NCI-H748 (cell line): ENCODE measurements around the gene DCDC2C.
A peak's percentile ranks its signal among the peaks of the same experiment; 100 is the strongest.

Experiments used
- DNase-seq: peaks from one replicate; lab custom pipeline; 2025; ENCODE audit not compliant: unreplicated experiment; lab: John Stamatoyannopoulos, UW

The DCDC2C gene

DNA sequence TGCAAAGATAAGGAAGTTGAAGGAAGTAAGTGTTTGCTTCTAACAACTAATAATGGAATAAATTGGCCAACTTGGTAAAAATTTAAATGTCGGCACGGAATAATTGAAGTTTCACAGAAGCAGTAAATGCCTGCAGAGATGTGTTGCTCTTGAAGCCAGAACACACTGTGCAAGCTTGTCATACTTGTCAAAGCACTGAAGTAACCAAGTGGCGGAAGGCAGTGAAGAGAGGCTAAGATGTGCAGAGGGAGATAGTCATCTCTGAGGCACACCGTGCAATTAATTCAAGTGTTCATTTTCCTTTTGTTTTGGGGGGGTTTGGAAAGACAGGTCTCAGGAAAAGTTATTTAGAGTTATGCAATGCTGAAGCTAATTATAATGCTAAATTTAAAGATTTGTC lies 5.2 kb downstream of the DCDC2C start:
- no peak for DNase-seq

DNA sequence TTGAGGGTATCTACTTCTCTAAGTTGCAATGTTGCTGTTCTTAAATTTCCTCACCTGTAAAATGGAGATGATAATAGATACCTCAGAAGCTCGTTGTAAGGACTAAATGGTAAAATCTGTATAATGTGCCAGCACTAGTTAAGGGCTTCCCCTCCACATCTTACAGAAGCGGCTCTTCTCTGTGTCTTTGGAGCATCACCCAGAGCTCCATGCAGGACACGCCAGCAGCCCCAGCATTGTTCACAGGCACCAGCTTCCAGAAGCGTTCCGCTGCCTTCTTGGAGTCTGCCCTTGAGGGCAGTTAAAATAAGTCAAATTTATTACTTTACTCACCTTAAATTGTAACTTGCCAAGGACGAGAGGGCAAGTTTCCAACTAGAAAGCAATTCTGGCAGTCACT lies 5.8 kb downstream of the DCDC2C start:
- no peak for DNase-seq

DNA sequence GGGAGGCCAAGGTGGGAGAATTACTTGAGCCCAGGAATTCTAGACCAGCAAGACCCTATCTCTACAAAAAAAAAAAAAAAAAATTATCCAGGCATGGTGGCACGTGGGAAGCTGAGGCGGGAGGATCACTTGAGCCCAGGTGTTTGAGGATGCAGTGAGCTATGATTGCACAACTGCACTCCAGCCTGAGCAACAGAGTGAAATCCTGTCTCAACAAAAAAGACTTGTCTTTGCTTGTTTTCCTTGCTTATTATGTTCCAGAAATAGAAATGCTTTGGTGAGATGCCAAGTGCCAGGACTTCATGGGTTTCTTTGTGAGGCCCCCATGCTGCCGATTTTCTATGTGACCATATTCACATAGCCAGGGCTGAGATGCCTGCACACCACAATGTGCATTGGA lies 9.0 kb downstream of the DCDC2C start:
- no peak for DNase-seq

DNA sequence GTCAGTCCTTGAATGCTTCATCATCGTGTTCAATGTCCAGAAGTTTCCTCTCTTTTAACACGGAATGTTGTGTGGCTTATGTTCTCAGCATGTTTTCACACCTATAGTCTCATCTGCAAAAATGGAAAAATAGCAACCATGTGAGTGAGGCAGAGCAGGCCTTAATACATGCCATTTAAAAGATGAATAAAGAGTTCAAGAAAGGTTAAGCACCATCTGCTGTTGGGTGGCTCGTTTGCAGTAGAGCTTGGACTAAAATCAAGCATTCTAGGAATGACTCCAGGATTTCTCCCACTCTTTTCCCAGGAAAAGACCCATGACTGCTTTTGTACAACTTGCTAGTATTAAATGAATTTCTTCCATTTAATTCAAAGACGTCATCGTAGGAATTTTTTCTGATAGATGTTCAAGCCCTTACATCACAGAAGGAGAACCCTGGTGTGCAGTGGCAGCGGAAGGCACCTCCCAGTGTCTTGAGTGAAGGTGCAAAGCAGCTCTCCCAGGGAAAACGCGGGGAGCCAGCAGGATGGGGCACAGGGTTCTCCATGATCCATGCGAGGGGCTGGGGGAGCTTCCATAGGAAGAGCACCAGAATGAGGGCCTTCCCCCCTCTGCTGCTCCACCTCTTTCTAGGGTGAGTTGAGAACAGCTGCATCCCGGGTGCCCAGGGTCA lies 9.6 kb downstream of the DCDC2C start:
- DNase-seq, result no peak

DNA sequence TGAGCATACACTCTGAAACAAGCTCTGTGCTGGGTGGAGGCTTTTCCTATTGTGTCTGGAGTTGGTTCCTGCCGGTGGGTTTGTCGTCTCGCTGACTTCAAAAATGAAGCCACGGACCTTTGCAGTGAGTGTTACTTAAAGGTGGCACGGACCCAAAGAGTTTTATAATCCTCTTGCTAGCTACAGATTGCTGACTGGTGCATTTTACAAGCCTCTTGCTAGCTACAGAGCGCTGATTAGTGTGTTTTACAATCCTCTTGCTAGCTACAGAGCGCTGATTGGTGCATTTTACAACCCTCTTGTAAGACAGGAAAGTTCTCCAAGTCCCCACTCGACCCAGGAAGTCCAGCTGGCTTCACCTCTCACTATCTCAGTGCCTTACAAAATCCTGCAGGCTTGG lies 15.3 kb downstream of the DCDC2C start:
- DNase-seq, result no peak

DNA sequence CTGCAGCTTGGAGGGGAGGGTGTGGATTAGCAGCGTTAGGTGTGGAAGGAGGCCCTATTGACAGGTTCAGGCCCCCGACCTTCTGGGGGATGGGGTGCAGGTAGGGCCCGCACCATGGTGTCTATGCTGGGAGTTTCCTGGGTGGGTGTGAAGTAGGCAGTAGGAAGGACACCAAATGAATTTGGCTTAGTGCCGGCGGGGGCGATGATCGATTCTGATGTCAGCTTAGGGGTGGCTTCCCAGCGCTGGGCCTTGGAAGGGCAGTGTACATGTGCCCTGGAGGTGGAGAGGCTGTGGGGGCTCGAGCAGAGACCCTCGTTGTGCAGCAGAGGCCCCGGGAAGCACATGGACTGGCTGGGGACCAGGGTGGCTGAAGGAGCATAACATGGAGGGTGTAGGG lies 21.6 kb downstream of the DCDC2C start:
- no peak for DNase-seq

DNA sequence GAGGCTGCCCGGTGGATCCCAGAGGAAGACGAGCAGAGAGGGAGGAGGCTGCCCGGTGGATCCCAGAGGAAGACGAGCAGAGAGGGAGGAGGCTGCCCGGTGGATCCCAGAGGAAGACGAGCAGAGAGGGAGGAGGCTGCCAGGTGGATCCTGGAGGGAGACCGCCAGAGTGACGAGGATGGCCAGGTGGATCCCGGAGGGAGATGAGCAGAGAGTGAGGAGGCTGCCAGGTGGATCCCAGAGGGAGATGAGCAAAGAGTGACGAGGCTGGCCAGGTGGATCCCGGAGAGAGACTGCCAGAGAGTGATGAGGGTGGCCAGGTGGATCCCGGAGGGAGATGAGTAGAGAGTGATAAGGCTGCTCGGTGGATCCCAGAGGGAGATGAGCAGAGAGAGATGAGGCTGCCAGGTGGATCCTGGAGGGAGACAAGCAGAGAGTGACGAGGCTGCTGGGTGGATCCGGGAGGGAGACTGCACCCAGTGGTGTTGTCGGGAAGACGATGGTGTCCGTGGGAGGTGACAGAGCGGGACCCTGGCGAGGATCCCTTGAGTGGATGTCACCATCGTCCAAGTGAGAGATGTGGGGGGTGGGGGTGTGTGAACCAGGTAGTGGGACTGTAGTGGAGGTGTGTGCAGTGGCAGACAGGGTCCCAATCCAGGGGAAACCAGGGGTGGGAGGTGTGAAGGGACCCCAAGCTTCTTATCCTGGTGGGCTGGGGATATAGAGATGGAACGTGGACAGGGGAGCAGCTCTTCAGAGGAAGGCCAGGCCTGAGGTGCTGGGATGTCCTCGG lies 22.3 kb downstream of the DCDC2C start:
- no peak for DNase-seq

DNA sequence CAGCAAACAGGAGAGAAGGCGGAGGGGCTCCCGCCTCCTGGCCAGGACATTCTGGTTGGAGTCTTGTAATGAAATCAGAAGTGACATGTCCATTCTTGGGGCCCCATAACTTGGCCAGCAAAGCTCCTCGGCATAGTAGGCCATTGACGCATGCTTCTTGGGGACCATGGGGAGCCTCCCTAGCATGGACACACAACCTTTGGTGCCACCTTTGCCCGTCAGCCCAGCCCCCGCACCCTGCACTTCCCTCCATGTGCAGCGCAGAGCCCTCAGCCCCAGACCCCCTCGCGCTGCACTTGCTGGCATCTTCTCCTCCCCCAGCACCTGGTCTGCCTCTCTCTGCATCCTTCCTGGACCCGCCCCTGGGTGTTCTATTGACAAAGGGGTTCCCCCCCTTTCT lies 23.1 kb downstream of the DCDC2C start:
- DNase-seq, result no peak

DNA sequence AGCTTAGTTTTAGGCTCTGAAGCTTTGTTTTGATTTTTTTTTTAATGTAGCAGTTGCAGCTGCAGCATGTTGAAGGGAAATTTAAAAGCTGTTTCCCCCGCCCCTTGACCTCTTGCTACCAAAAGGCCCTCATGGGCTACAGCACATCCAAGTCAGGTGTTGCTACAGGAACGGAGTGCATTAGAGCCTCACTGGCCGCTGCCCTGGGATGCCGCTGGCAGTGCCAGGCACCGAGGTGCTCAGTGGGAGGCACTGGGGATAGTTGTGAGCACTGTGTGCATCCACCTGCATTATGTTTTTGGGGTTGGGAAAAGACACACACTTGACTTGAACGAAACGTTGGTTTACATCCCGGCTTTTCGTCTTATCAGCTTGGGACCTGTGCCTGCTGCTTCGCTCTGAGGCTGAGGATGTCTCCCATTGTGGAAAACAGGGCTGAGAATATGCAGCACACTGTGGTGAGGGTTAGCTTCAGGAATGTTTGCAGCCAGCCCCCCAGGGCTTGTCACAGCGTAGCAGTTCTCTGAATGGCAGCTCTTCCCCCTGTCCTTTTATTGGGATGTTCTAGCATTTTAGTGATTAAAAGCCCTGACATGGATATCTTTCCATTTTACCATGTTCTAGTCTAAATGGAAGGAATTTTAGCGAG lies 24.1 kb downstream of the DCDC2C start:
- DNase-seq, result no peak

DNA sequence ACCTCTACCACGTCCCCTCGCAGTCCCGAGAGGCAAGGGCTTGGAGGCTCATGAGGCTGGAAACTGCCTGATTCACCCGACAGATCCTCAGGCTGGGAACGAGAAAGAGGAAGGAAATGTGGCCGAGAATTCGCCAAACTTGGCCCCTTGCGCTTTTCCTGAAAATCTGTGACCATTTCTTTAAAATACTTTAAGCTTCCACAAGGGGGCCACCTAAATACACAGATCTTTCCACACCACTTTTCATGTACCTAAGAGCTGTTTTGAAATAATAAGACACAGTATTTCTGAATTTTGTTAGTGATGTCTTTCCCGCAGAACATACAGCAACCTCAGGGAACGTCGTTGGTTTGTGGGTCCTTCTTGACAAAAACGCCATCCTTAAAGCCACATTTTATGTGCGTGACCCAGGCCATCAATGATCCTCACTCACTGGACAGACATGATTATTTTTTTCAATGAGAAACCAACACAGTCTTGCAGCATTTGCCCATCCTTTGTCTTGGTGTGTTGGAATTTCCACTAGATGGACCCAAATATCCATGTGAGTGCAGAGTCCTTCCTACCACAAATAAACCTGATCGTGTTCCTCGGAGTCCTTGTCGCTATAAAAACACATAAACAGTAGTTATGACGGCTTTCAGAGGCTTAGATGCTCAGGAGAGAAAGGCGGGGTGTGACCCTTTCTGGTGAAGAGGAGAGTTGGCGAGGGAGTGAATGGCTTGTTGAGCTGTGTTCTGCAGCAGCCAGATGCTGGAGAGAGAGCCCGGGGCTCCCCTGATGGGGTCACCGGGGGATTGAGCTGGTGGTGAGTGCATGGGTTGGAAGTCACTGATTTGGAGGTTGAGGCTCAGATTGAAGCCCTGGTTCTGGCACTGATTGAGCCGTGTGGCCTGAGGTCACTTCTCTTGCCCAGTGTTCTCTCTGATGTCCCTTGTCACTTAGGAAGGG lies 25.0 kb downstream of the DCDC2C start:
- DNase-seq, result peak; percentile 78

DNA sequence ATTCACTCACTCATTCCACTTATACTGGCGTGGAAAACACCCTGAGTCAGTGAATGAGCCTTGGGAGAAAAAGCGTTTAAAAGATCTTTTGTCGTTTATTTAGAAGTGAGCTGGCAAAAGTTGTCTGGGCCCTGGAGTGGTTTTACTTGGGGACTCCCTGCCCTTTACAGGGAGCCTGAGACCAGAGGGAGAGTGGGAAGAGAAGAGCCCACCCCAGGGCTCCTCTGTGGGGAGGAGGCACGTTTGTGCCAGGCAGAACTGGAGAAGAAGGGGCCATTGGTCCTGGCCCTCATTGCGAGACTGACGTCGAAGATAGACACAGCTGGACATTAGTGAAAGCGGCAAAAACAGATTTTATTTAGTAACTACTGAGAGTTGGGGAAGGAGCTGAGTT lies 25.7 kb downstream of the DCDC2C start:
- no peak for DNase-seq

DNA sequence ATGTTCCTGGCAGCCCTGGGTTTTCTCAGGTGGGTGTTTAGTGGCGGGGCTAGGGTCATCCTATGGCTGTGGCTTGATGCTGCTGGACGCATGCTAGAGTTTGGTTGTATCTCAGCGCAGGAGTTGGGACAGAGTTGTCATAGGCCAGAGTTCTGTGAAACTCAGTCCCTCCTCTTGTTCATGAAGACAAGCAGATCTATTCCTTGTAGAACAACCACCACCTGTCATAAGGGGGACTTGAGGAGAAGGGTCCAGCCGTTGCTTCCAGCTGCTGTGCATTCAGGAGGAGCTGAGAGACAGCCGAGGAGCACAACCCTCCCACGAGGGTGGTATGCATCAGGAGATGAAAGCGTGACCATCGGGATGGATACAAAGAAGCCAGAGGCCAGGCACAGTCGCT lies 26.4 kb downstream of the DCDC2C start:
- DNase-seq, result no peak

DNA sequence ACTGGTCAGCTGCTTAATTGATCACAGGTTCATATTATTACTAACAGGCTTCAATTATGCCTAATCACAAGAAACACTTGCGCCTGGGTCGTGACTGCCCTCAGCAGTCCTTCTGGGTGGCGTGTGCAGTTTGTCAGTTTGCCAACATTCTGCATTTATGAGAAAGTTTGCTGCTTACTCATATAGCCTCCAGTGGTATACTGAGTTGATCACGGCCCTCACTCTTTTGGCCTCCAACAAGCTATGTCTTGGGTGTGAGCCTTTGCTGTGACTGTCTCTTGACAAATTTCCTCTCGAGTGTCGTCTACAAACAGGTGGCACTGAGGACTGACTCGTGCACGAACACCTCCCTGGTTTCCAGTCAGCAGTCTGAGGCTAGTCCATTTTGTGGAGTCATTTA lies 27.3 kb downstream of the DCDC2C start:
- DNase-seq, result no peak

DNA sequence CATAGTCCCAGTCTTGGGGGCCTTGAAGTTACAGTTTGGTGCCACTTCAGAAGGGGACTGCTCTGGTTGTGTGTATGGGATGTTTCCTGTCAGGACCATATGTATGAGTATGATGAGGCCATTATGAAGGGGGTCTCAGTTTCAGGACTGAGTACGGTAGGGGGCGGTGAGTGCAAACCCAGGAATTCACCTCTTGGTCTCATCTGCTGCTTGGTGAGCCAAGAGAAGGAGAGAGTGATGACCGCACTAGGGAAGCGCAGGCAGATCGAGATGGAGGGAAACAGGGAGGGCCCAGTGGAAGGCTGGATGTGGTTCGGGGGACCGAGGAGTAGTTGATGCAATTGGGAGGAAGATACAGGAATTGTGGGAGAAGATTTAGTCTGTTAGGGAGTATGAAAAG lies 28.5 kb downstream of the DCDC2C start:
- no peak for DNase-seq

DNA sequence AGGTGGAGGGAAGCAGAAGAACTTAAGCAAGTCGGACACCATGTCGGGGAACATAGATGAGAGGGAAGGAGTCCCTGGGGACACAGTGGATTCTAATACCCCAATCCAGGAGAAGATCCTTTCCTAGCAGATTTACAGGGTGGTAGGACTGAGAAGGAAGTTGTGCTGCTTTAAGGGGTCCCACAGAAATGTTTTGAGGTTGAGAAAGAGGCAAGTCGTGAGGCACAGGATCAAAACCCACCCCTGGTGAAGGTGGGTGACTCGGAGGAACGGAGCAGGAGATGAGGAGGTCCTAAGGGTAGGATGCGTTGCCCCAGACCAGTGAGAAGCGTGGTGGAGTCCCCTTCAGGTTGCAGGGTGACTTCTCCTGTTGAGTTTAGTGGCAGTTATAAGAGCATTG lies 32.7 kb downstream of the DCDC2C start:
- DNase-seq, result no peak

DNA sequence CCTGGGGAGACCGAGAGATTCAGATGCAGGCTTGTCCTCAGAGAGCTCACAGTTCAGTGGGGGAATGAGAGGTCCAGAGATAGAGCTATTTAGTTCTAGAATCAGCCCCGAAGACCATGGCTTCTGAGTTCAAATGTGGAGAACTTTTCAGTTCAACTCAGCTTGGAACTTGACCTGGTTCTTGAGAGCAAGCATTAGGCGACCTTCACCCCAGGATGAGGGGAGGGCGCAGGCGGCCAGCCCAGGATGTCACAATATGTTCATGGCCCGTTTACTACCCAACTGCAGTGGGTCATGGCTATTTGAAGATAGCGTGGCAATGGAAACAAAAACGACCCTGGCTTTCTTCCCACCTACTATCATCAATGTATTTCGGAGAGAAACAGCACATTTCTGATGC lies 33.8 kb downstream of the DCDC2C start:
- no peak for DNase-seq

DNA sequence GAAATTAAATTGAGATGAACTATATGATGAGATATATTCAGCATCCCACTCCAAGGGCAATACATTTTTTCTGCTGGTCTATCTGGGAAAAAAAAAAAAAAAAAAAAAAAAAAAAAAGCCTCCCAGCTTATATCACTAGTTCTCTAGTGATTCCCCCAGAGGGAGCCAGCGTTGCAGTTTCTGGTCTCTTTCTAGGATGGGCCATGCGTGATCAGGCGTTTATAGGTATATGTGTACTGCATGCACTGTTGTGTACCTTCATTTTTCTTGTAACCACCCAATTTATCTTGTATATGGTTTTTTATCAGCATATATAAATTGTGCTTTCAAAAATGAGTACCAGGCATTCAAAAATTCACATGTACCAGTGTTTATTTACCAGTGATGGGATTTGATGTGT lies 35.1 kb downstream of the DCDC2C start:
- DNase-seq, result peak; percentile 69

DNA sequence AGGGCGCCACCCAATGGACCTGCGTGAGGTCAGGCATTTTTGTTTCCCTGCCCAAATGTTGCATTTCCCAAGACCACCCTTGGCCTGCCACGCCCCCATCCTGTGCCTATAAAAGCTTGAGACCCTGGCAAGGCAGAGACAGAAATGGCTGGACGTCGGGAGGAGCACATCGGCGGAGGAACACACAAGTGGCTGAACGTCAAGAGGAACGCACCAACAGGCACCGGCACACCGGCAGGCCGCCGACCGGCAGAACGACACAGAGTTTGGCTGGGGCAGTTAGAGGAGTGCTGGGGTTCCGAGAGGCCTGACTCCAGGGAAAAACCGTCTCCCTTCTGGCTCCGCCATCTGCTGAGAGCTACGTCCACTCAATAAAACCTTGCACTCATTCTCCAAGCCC lies 35.9 kb downstream of the DCDC2C start:
- no peak for DNase-seq

DNA sequence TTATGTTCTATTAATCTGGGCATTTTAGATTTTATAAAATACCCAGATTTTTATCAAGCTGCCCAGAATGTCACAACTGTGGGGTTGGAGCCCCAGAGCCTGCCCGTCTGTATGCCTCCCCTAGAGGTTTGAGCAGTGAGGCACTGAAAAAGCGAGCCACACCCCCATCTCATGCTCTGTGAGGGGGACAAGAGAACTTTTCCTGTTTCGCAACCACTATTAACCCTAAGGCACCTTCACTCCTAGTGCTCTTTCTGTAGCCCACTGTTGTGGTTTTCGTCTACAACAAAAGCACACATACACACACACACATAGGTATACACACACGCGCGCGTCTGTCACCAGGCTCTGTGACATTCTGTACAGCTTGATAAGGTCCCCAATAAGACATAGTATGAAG lies 38.0 kb downstream of the DCDC2C start:
- no peak for DNase-seq

DNA sequence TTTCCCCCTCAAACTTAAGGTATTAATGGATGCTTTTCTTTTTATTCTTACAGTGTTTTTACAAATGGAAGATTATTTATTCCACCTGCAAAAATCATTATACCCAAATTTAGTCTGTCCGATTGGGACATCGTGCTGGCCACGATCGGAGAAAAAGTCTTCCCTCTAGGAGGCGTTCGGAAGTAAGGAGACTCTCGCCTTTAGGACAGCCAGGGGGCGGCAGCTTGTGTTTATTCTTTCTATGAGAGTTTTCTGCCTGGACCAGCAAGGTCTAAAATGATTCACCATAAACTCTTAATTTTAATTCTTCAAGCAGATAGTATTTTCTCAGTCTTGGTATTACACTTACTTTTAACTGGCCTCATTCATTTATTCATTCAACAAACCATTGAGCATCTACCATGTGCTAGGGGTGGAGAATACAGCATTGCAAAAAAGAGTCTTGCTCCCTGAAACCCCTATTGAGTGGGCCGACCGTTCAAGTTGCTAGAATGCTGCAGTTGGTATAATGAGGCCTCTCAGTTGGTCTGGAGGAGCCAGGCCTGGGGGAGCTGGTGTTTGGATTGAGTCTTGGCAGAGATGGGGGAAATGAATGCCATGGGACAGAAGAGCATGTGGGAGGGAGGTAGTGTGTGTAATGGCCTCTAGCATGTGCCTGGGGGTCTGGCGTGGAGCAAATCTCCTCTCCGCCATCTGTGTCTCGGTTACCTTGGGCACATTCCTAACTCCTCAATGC lies 38.7 kb downstream of the DCDC2C start:
- no peak for DNase-seq
